GM06990 (cell line): Measurements from ENCODE around the gene NXPH1.

Experiments used
- DNase-seq: peaks from one replicate; pipeline ENCODE4 v3.0.0-alpha.2; 2011; ENCODE audit not compliant: insufficient read length; ENCODE audit errors: extremely low read depth
- H3K27me3 ChIP-seq: replicated peaks from 2 replicates; pipeline ENCODE4 v1.6.0; 2011; ENCODE audit warnings: low read length; ENCODE audit not compliant: control insufficient read depth, insufficient read depth
- H3K36me3 ChIP-seq: 2 replicates; pipeline ENCODE4 v1.5.1; 2011; ENCODE audit warnings: low read length; ENCODE audit not compliant: control insufficient read depth, insufficient read depth
- H3K4me3 ChIP-seq: replicated peaks from 2 replicates; pipeline ENCODE4 v1.5.1; 2011; ENCODE audit warnings: low read depth, mild to moderate bottlenecking, control low read depth, low read length
- TF ChIP-seq, protein P1 (sequence below): IDR thresholded peaks from 2 replicates; pipeline ENCODE4 v1.5.1; 2011; ENCODE audit warnings: low read length, control low read depth, mild to moderate bottlenecking, inconsistent platforms; ENCODE audit not compliant: insufficient read depth, poor library complexity, severe bottlenecking

Gene NXPH1

DNA sequence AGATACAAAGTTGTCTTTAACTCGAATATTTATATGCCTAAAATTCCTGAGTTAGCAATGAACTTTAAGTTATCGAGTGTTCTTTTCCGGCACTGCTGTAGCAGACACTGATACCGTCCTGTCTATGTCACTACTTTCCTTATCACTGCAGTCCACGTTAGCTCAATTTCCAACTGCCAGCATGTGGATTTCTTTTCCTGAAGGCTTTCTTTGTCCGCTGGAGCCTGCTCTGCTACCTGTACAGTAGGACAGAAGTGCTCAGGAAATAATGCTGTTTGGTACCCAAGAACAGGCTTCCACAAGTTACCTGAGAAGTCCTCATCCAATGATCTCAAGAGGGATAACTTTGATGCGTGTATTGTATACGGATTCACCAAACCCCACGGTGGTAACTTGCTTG lies 329.4 kb downstream of the NXPH1 start:
- no peak for DNase-seq
- no peak overlapping the region for H3K4me3 ChIP-seq

DNA sequence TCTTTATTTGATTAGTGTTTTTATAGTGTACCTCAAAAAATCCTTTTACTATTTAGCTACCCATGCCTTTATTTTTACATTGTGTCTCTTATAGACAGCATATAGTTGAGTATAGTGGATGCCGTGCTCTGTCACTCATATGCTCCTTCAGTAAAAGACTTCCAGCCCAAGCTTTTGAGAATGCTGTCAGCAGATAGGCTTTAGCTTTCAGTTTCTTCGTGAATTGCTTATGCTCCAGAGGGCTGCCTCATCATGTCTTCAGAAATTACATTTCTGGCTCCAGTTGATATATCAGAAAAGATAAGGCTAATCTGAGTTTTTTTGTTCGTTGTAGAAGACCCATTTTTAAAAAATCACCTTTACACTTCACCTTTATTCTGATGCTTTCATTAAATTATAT lies 332.0 kb downstream of the NXPH1 start:
- TF ChIP-seq, protein P1, sequence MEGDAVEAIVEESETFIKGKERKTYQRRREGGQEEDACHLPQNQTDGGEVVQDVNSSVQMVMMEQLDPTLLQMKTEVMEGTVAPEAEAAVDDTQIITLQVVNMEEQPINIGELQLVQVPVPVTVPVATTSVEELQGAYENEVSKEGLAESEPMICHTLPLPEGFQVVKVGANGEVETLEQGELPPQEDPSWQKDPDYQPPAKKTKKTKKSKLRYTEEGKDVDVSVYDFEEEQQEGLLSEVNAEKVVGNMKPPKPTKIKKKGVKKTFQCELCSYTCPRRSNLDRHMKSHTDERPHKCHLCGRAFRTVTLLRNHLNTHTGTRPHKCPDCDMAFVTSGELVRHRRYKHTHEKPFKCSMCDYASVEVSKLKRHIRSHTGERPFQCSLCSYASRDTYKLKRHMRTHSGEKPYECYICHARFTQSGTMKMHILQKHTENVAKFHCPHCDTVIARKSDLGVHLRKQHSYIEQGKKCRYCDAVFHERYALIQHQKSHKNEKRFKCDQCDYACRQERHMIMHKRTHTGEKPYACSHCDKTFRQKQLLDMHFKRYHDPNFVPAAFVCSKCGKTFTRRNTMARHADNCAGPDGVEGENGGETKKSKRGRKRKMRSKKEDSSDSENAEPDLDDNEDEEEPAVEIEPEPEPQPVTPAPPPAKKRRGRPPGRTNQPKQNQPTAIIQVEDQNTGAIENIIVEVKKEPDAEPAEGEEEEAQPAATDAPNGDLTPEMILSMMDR, result no peak
- Histone ChIP-seq H3K36me3 (no peaks in the 10 kb centered on the region), H3K4me3 (no peak overlapping the region), H3K27me3 (no peaks in the 10 kb centered on the region)
- no peak for DNase-seq

More for the DNA sequence above, 329.4 kb downstream of the NXPH1 start:
- Histone ChIP-seq H3K27me3 (no peaks in the 10 kb centered on the region), H3K36me3 (no peaks in the 10 kb centered on the region)
- TF ChIP-seq, protein P1, result no peak

- TF ChIP-seq, protein P1, result no peak
- H3K36me3 ChIP-seq, result no peaks in the 10 kb centered on the region
- no peaks in the 10 kb centered on the region for H3K27me3 ChIP-seq
- no peak overlapping the region for H3K4me3 ChIP-seq
- no peak for DNase-seq
Observed at GRCh38 chr7:8773518-8773917, 340.1 kb downstream of the NXPH1 start.

- H3K4me3 ChIP-seq, result no peak overlapping the region
- DNase-seq, result no peak
- no peaks in the 10 kb centered on the region for H3K27me3 ChIP-seq
- TF ChIP-seq, protein P1, result no peak
- H3K36me3 ChIP-seq, result no peaks in the 10 kb centered on the region
Observed at GRCh38 chr7:8778459-8778858, 345.1 kb downstream of the NXPH1 start.

DNA sequence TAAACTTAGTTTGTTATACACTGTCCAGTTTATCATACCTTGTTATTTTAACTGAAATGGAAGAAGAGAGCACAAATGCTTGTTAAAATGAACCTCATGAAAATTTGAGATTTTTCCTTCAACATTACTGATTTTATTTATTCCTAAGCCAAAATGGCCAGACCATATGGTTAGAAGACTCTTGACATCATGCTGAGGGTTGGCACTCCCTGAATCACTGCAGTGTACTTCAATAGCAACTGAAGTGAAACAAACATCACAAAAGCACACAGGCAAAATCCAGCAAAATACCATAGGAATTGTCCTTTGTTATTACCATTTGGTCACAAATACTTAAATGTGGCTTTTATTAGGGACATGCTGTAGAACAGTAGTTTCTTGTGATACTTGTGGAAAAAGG lies 347.8 kb downstream of the NXPH1 start:
- no peak for DNase-seq

More for the DNA sequence above, 347.8 kb downstream of the NXPH1 start:
- H3K27me3 ChIP-seq, result no peaks in the 10 kb centered on the region
- TF ChIP-seq, protein P1, result no peak
- no peaks in the 10 kb centered on the region for H3K36me3 ChIP-seq
- no peak overlapping the region for H3K4me3 ChIP-seq
